Liver (tissue), 9 donors: Measurements from ENCODE around the gene HTR3A. TPM values are rescaled to one million over a fixed set of nuclear protein-coding genes. Genes with fewer than 3 reads are reported as not detected.
A peak's percentile ranks its signal among the peaks of the same experiment; 100 is the strongest.

ENCODE experiments used
- DNase-seq: peaks from one replicate; pipeline ENCODE4 v3.0.0-alpha.2; 2017; ENCODE audit warnings: low spot score
- H3K27ac ChIP-seq, 2 donors: one replicate each; pipeline ENCODE4 v1.7.0; 2013; ENCODE audit warnings: inconsistent platforms in 2 of 2, low read length in 2 of 2, control low read depth in 1 of 2, low read depth in 1 of 2, mild to moderate bottlenecking in 1 of 2
- H3K27me3 ChIP-seq, 4 donors: one replicate each; pipeline versions ENCODE4 v1.6.1 to v1.7.0; 2013; ENCODE audit warnings: low read length in 3 of 4, inconsistent platforms in 1 of 4, mild to moderate bottlenecking in 1 of 4, moderate library complexity in 1 of 4; ENCODE audit not compliant: control insufficient read depth in 4 of 4, insufficient read depth in 4 of 4
- H3K36me3 ChIP-seq, 4 donors: one replicate each; pipeline versions ENCODE4 v1.6.1 to v1.7.0; 2013; ENCODE audit warnings: low read length in 3 of 4, mild to moderate bottlenecking in 3 of 4, low read depth in 1 of 4, moderate library complexity in 1 of 4; ENCODE audit not compliant: control insufficient read depth in 4 of 4, insufficient read depth in 3 of 4
- H3K4me1 ChIP-seq, 4 donors: one replicate each; pipeline versions ENCODE4 v1.6.1 to v1.7.0; 2013; ENCODE audit warnings: low read length in 3 of 4, mild to moderate bottlenecking in 3 of 4, moderate library complexity in 1 of 4; ENCODE audit not compliant: control insufficient read depth in 4 of 4, insufficient read depth in 4 of 4
- H3K4me3 ChIP-seq, 3 donors: one replicate each; pipeline versions ENCODE4 v1.6.1 to v1.7.0; 2013; ENCODE audit warnings: low read length in 3 of 3, control low read depth in 1 of 3, low read depth in 1 of 3, mild to moderate bottlenecking in 1 of 3
- H3K9ac ChIP-seq, 2 donors: one replicate each; pipeline ENCODE4 v1.7.0; 2013; ENCODE audit warnings: low read length in 2 of 2, mild to moderate bottlenecking in 2 of 2, moderate library complexity in 2 of 2, control low read depth in 1 of 2, low read depth in 1 of 2
- H3K9me3 ChIP-seq, 4 donors: one replicate each; pipeline versions ENCODE4 v1.6.1 to v1.7.0; 2013; ENCODE audit warnings: low read length in 3 of 4; ENCODE audit not compliant: control insufficient read depth in 4 of 4
- ATF3 ChIP-seq: IDR thresholded peaks from 2 replicates; pipeline ENCODE4 v1.6.1; 2016; ENCODE audit warnings: antibody characterized with exemption
- CTCF ChIP-seq: fragments of 150-350 bp; IDR thresholded peaks from 2 replicates; pipeline ENCODE4 v1.5.1; 2017; ENCODE audit warnings: improper control_type of control experiment, low read depth, low read length; ENCODE audit not compliant: missing input control
- EGR1 ChIP-seq, 2 donors: IDR thresholded peaks; 2 replicates each; pipeline ENCODE4 v1.6.1; 2016 to 2018; ENCODE audit warnings: antibody characterized with exemption in 2 of 2, low read depth in 2 of 2
- FOXA1 ChIP-seq: IDR thresholded peaks from 2 replicates; pipeline ENCODE4 v1.6.1; 2016; ENCODE audit warnings: antibody characterized with exemption
- FOXA2 ChIP-seq: IDR thresholded peaks from 2 replicates; pipeline ENCODE4 v1.6.1; 2016; ENCODE audit warnings: antibody characterized with exemption
- GABPA ChIP-seq, 2 donors: IDR thresholded peaks in 1 of 2; conservative IDR thresholded peaks in 1 of 2; 2 replicates each; pipeline ENCODE4 v1.6.1; 2016; ENCODE audit warnings: antibody characterized with exemption in 2 of 2, mild to moderate bottlenecking in 1 of 2, moderate library complexity in 1 of 2
- HNF4A ChIP-seq, 2 donors: conservative IDR thresholded peaks; 2 replicates each; pipeline ENCODE4 v1.6.1; 2016; ENCODE audit warnings: antibody characterized with exemption in 2 of 2, mild to moderate bottlenecking in 2 of 2
- HNF4G ChIP-seq: IDR thresholded peaks from 2 replicates; pipeline ENCODE4 v1.6.1; 2016; ENCODE audit warnings: antibody characterized with exemption
- JUND ChIP-seq, 2 donors: IDR thresholded peaks; 2 replicates each; pipeline ENCODE4 v1.6.1; 2016; ENCODE audit warnings: antibody characterized with exemption in 2 of 2
- MAX ChIP-seq: IDR thresholded peaks from 2 replicates; pipeline ENCODE4 v1.6.1; 2016; ENCODE audit warnings: antibody characterized with exemption
- NR2F2 ChIP-seq: IDR thresholded peaks from 2 replicates; pipeline ENCODE4 v1.6.1; 2016; ENCODE audit warnings: antibody characterized with exemption
- RAD21 ChIP-seq, 2 donors: IDR thresholded peaks; 2 replicates each; pipeline ENCODE4 v1.6.1; 2016; ENCODE audit warnings: antibody characterized with exemption in 2 of 2, mild to moderate bottlenecking in 2 of 2
- RXRA ChIP-seq, 2 donors: IDR thresholded peaks; 2 replicates each; pipeline ENCODE4 v1.6.1; 2017 to 2018; ENCODE audit warnings: antibody characterized with exemption in 2 of 2, mild to moderate bottlenecking in 1 of 2
- SP1 ChIP-seq: IDR thresholded peaks from 2 replicates; pipeline ENCODE4 v1.6.1; 2018; ENCODE audit warnings: antibody characterized with exemption, mild to moderate bottlenecking
- TAF1 ChIP-seq: conservative IDR thresholded peaks from 2 replicates; pipeline ENCODE4 v1.6.1; 2016; ENCODE audit warnings: antibody characterized with exemption, mild to moderate bottlenecking
- YY1 ChIP-seq: IDR thresholded peaks from 2 replicates; pipeline ENCODE4 v1.6.1; 2016; ENCODE audit warnings: antibody characterized with exemption, mild to moderate bottlenecking
- ZBTB33 ChIP-seq: IDR thresholded peaks from 2 replicates; pipeline ENCODE4 v1.6.1; 2016; ENCODE audit warnings: antibody characterized with exemption
- WGBS: extraction: QIAGEN DNeasy Blood & Tissue Kit; methylation state at CpG from one replicate; pipeline ENCODE4 v1.1.7; 2013; 5-methylcytosine and 5-hydroxymethylcytosine counted together
- polyA plus RNA-seq, 2 donors: library from polyadenylated mRNA; stranded (reverse) in 1 of 2; unstranded in 1 of 2; fragments of 200-250 nt in 1 of 2; fragments of >200 nt in 1 of 2; fragmentation: Nextera tagmentation in 1 of 2; extraction: Ambion mirVana in 1 of 2; gene quantifications; one replicate each; pipeline versions ENCODE4 v1.2.1 to v1.2.3, GENCODE V29; 2013 to 2015
- total RNA-seq, 2 donors: library from RNA; depleted of rRNA; stranded (reverse); fragments of >200 nt; gene quantifications; one replicate each; pipeline ENCODE4 v1.2.3, GENCODE V29; 2014
- donor health status: healthy.
- donor health status: healthy.
- donor health status: healthy.
- donor health status: healthy.
- donor health status: healthy.

Gene HTR3A
- total and polyA plus RNA-seq, 4 donors: not detected

GRCh38 chr11:114026355-114026754, 51.4 kb downstream of the HTR3A start:
- no peak overlapping the region for H3K4me3 ChIP-seq
- no peaks in the 10 kb centered on the region for H3K36me3 ChIP-seq
- H3K9me3 ChIP-seq: no peaks in the 10 kb centered on the region
- H3K27ac ChIP-seq: no peak overlapping the region
- peaks cover 0 to 11% (median 0%) of the 10 kb centered on the region in 4 donors for H3K4me1 ChIP-seq
- DNase-seq: no peak
- WGBS: 83% methylated on average over 1 of the region's 1 CpG
- H3K27me3 ChIP-seq: no peaks in the 10 kb centered on the region
- TF ChIP-seq JUND (IDR thresholded peaks at IDR 0.05) (no peak), SP1 (no peak), RXRA (IDR thresholded peaks at IDR 0.05) (no peak), ATF3 (no peak), EGR1 (IDR thresholded peaks at IDR 0.05; ENCODE audit: low read depth in 2 of 2) (no peak), YY1 (no peak), FOXA1 (no peak), HNF4G (no peak), ZBTB33 (no peak), MAX (no peak), FOXA2 (no peak), NR2F2 (no peak), TAF1 (no peak), HNF4A (conservative IDR thresholded peaks at IDR 0.05) (no peak), CTCF (no peak), GABPA (IDR thresholded peaks at IDR 0.05 in 1 of 2, conservative IDR thresholded peaks at IDR 0.05 in 1 of 2) (no peak)
- H3K9ac ChIP-seq: no peak overlapping the region

- H3K9ac ChIP-seq: no peak overlapping the region
- peaks cover 0 to 11% (median 0%) of the 10 kb centered on the region in 4 donors for H3K4me1 ChIP-seq
- WGBS: 84% methylated on average over 11 of the region's 11 CpGs
- H3K9me3 ChIP-seq: no peaks in the 10 kb centered on the region
- H3K27ac ChIP-seq: no peak overlapping the region
- H3K27me3 ChIP-seq: no peaks in the 10 kb centered on the region
- H3K4me3 ChIP-seq: no peak overlapping the region
- no peaks in the 10 kb centered on the region for H3K36me3 ChIP-seq
- no peak for DNase-seq
- TF ChIP-seq HNF4A (conservative IDR thresholded peaks at IDR 0.05) (no peak), TAF1 (no peak)
Measured at GRCh38 chr11:114027391-114027790, 52.5 kb downstream of the HTR3A start.

GRCh38 chr11:114027926-114028325, 53.0 kb downstream of the HTR3A start:
- WGBS: 61% methylated on average over 4 of the region's 4 CpGs

More at GRCh38 chr11:114027926-114028325, 53.0 kb downstream of the HTR3A start:
- no peaks in the 10 kb centered on the region for H3K36me3 ChIP-seq
- no peaks in the 10 kb centered on the region for H3K9me3 ChIP-seq
- no peak overlapping the region for H3K4me3 ChIP-seq
- no peaks in the 10 kb centered on the region for H3K27me3 ChIP-seq
- TF ChIP-seq YY1: no peak
- TF ChIP-seq RAD21 (IDR thresholded peaks at IDR 0.05): peak; percentile 52 to 58
- H3K4me1 ChIP-seq: peaks cover 0 to 11% (median 0%) of the 10 kb centered on the region in 4 donors
- no peak overlapping the region for H3K27ac ChIP-seq
- DNase-seq: no peak
- H3K9ac ChIP-seq: no peak overlapping the region
